IPS-NIHi11 (cell line): ENCODE measurements around the gene RBM26.

Source experiments
- DNase-seq: peaks from one replicate; pipeline ENCODE4 v3.0.0; 2012; ENCODE audit warnings: mixed read lengths, low spot score

The RBM26 gene

GRCh38 chr13:79419365-79419764, 13.3 kb upstream of the RBM26 start:
- no peak for DNase-seq

DNA sequence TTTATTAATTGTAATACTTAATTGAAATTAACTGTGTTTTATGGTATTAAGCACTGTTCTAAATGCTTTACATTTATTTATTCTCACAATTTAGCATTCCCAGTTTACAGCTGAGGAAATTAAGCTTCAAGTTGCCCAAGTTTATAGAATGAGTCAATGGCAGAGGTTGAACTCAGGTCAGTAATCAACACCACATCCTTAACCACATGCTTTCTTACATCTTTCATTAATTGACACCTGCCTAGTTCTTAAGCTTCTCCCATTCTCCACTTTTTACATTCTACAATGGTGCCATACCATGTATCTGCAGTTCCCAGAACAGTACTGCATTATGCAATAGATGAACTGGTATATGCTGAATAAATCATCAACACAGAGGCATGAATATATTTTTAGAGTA, 11.7 kb upstream of the RBM26 start:
- no peak for DNase-seq

- DNase-seq: no peak
These were observed 7.5 kb upstream of the RBM26 start for GRCh38 chr13:79413521-79413920.

DNA sequence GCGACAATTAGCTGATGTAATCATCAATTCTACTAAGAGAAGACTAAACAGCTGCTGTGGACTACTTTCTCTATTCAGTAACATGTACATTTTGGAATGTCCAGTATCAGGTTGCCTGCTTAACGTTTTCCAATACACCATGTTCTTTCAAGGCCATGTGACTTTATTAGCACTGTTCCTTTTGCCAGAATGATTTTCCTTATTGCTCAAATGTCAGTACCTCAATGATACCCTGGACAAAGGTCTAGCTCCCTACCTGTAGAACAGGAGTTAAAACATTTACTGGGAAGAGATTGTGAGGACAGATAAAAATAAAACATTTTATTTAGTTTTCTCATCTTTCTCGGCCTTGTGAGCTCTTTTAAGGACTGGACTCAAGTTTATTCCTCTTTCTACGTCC, 3.8 kb upstream of the RBM26 start:
- DNase-seq: no peak

DNA sequence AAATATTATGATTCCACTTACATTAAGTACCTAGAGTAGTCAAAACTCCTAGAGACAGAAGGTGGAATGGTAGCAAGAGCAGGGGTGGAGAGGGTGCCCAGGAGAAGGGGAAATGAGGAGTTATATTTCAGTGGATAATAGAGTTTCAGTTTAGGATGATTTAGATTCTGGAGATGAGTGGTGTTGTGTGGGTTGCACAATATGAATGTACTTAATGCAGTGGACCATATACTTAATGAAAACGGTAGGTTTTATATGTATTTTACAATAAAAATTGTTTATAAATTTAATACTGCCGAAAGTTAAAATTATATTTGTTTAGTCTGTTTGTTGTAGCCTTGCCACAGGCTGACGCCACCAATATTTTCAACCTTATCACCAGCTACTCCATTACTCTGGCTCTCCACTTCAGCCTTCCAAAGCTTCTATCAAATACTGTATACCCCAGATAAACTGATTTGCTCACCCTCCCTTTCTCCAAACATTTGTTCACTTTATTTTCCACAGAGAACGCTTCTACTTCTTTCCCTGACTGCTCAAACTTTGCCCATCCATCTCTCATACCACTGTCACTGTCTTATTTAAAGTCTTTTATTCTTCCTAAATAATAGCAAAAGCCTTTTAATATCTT, 1.4 kb upstream of the RBM26 start:
- DNase-seq: no peak

GRCh38 chr13:79406597-79406908, 498 bp upstream of the RBM26 start:
- peak; percentile 21 for DNase-seq

GRCh38 chr13:79405501-79405830, 589 bp downstream of the RBM26 start:
- no peak for DNase-seq

GRCh38 chr13:79404985-79405384, 1.1 kb downstream of the RBM26 start:
- DNase-seq: no peak

DNA sequence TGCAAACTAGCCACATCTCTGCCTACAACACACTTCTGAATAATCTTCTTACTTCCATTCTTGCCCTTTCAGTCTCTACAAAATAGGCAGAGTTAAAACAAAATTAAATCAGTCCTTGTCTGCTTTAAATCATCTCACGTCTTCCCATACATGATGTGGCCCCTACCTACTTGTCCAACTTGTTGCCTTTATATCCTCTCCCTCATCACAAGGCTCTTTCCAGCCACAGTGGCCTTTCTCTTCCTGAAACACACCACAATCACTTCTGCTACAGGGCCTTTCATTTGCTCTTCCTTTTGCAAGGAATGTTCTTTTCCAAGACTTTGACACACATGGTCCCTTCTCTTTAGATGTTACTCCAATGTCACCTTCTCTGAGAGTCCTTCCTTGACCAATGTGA, 1.7 kb downstream of the RBM26 start:
- no peak for DNase-seq

- no peak for DNase-seq
These were observed 2.9 kb downstream of the RBM26 start for GRCh38 chr13:79403113-79403512.

DNA sequence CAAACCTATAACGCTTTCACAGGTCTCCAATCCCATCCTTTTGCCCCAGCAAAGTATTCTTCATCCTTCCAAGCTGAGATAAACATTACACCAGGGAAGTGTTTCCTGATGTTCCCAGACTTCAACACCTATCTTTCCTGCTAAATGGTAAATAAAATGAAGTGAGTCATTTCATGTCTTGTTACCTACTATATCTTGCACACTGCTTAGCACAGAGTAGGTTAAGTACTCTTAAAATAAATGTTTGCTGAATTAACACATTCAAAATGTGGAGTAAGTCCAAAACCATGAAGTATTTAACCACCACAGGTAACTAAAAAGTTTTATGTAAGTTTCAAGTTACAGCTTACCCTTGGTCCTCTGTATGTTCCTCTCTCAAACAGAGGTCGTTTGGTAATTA, 3.4 kb downstream of the RBM26 start:
- DNase-seq: no peak

- DNase-seq: no peak
These were observed 3.9 kb downstream of the RBM26 start for GRCh38 chr13:79402074-79402635.

DNA sequence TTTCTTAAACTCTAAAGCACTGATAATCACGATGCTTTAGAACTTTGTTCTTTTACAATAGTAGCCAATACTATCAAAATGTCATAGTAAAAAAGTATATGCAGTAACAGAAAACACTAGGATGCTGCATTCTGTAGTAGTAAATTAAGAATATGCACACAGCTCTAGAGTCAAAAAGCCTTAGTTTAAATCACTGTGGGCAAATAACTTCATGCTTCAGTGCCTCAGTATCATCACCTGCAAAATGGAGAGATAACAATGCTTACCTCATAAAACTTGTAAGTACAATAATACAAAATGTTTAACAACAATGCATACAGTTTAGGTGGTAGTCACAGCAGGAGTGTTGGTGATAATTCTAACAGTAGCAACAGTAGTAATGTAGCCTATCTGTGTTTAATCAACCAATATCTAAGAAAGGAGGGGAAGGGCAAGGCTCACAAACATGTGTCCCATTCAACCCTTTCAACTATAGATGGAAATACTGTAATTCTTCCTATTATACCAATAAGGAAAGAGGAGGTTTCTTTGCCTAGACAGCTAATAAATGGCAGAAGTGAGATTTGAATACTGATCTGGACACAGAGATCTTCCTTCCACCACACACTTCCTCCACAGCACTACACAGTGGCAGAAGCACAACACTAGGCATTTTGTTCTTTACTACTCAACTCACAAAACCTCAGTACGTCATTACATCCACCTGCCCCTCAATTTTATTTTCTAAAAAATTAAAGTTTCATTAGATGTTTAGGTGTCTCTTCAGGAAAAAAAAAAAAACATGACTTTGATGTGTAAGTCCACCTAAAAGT, 4.6 kb downstream of the RBM26 start:
- no peak for DNase-seq

- no peak for DNase-seq
These were observed 7.1 kb downstream of the RBM26 start for GRCh38 chr13:79398915-79399314.

GRCh38 chr13:79398127-79398526, 7.9 kb downstream of the RBM26 start:
- DNase-seq: no peak

- DNase-seq: no peak
These were observed 10.2 kb downstream of the RBM26 start for GRCh38 chr13:79395881-79396280.

DNA sequence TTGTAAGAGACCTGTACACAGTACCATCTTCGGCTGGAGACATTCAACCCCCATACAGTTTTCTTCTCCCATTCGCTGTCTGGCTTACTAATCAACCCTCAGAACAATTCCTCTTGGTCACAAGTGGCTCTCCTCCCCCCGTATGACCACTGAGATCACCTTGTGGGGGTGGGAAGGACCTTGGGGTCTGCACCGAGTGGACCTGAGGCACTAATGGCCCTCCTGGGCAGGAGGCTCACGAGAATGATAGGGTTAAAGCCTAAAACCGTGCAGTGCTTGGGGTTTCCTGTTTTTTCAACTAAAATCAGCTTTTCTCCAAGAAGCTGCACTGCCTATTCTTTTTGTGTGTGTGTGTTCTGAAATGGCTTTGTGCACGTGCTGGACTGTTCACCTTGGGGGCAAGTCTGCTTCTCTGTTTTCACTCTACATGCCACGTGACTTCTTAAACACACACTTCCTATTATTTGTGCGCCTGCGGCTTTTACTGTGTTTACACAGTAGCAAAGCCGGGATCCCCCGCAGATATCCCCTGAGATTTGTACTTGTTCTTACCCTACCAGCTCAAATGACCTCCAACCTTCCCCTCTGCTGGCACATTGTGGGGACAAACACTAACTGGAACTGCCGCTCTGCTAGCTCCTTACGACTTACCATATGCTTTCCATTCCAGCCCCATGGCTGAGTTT, 12.3 kb downstream of the RBM26 start:
- no peak for DNase-seq

- no peak for DNase-seq
These were observed 13.0 kb downstream of the RBM26 start for GRCh38 chr13:79392882-79393563.

DNA sequence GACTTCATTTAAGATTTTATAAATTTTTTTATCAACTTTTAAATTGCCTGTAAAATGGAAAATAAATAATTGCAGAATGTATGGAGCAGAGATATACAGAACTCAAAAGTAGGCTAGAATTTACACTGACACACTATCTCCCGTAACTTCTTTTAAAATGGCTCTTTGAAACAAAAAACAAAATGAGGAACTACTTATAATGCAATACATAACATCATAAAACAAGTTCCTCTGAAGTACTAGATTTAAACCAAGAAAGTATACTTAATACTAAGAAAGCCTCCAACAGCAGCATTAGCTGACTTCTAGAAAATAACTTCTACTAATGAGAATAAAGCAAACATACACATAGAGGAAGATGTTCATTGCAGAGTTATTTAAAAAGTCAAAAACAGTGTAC, 17.0 kb downstream of the RBM26 start:
- no peak for DNase-seq

DNA sequence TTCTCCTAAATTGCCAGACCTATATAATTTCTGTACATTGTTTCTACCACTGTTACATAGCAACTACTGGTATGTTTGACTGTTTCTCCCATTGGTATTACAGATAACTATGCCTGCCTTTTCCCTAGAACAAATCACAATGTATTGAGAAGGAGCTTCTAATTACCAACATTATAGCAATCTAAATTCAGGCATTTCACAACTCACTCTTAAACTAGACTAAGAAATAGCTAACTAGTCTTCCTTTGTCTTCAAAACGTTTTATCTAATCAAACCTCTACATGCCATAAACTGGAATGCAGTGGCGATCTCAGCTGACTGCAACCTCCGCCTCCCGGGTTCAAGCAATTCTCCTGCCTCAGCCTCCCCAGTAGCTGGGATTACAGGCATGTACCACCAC, 18.2 kb downstream of the RBM26 start:
- DNase-seq: no peak

GRCh38 chr13:79386125-79386826, 19.8 kb downstream of the RBM26 start:
- no peak for DNase-seq

DNA sequence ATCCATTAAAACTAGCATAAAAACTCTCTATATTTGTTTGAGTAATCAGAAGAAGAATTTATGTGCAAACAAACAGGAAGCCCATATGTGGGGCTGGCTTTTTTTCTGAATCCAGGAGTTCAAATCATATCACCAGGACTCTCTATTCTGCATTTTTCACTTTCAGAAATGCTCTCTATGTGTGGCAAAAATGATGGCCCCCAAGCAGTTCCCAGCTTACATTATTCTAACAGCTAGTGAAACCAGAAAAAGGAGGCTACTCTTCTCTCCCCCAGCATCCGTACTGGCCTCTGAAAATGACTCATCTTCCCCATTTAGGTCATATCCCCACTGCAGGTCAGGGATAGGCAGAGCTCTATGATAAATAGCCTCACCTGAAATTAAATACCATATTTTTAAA, 20.4 kb downstream of the RBM26 start:
- DNase-seq: no peak
